ENCODE results near the gene LAMB4. TPM values are rescaled to one million over a fixed set of nuclear protein-coding genes. Genes with fewer than 3 reads are reported as not detected.

Gene LAMB4, protein sequence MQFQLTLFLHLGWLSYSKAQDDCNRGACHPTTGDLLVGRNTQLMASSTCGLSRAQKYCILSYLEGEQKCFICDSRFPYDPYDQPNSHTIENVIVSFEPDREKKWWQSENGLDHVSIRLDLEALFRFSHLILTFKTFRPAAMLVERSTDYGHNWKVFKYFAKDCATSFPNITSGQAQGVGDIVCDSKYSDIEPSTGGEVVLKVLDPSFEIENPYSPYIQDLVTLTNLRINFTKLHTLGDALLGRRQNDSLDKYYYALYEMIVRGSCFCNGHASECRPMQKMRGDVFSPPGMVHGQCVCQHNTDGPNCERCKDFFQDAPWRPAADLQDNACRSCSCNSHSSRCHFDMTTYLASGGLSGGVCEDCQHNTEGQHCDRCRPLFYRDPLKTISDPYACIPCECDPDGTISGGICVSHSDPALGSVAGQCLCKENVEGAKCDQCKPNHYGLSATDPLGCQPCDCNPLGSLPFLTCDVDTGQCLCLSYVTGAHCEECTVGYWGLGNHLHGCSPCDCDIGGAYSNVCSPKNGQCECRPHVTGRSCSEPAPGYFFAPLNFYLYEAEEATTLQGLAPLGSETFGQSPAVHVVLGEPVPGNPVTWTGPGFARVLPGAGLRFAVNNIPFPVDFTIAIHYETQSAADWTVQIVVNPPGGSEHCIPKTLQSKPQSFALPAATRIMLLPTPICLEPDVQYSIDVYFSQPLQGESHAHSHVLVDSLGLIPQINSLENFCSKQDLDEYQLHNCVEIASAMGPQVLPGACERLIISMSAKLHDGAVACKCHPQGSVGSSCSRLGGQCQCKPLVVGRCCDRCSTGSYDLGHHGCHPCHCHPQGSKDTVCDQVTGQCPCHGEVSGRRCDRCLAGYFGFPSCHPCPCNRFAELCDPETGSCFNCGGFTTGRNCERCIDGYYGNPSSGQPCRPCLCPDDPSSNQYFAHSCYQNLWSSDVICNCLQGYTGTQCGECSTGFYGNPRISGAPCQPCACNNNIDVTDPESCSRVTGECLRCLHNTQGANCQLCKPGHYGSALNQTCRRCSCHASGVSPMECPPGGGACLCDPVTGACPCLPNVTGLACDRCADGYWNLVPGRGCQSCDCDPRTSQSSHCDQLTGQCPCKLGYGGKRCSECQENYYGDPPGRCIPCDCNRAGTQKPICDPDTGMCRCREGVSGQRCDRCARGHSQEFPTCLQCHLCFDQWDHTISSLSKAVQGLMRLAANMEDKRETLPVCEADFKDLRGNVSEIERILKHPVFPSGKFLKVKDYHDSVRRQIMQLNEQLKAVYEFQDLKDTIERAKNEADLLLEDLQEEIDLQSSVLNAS (N-terminal part only)
- 0.42 TPM for polyA plus RNA-seq
- long read RNA-seq, donor 1, result 0 reads
- long read RNA-seq, donor 2, result 0 reads
- long read RNA-seq, donor 3, result 0 reads
- long read RNA-seq, donor 4, result 0 reads
- long read RNA-seq, donor 5, result 0 reads
- long read RNA-seq, donor 6, result 0 reads
- long read RNA-seq, donor 7, result 0 reads
- long read RNA-seq, donor 8, result 0 reads
- long read RNA-seq, donor 9, result 0 reads
- long read RNA-seq, donor 10, result 0 reads
- long read RNA-seq, donor 11, result 0 reads

DNA sequence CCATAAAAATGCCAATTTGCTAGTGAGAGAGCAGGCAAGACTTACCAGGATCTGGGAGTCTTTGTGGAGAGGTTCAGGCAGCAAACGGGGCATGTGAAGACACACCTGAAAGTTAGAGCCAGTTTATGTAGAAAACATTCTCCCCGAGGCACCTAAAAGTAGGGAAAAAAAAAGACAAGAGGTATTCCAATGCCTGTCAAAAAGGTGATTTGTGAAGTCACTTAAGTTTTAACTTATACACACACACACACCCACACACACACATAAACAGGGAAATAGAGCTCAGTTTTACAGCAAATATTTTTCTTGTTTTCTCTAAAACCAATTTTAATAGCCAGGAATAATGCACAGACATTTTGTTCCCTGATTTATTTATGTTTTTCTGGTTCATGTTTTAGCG, at the start of gene LAMB4:
Gene LAMB4, minus strand, starts transcription at position 101 of the 400 bp plus-strand sequence. CDS start 7,197 bp downstream, outside the sequence.
- Histone ChIP-seq H3K9me3 (ENCODE audit: control insufficient read depth, low read depth, low read length) (no peaks in the 10 kb centered on the region), H3K4me1 (ENCODE audit: control insufficient read depth, insufficient read depth, low read length) (no peaks in the 10 kb centered on the region), H3K4me3 (ENCODE audit: low read length) (no peak within 1 kb of the TSS), H3K27me3 (ENCODE audit: control insufficient read depth, insufficient read depth, low read length) (no peaks in the 10 kb centered on the region), H3K36me3 (ENCODE audit: control insufficient read depth, insufficient read depth, low read length) (no peaks in the 10 kb centered on the region), H3K27ac (ENCODE audit: low read length) (no peak within 1 kb of the TSS)
- DNase-seq, result no peak
- 82% methylated on average over 3 of the region's 3 CpGs for WGBS (ENCODE audit: insufficient coverage, low lambda C conversion rate)

DNA sequence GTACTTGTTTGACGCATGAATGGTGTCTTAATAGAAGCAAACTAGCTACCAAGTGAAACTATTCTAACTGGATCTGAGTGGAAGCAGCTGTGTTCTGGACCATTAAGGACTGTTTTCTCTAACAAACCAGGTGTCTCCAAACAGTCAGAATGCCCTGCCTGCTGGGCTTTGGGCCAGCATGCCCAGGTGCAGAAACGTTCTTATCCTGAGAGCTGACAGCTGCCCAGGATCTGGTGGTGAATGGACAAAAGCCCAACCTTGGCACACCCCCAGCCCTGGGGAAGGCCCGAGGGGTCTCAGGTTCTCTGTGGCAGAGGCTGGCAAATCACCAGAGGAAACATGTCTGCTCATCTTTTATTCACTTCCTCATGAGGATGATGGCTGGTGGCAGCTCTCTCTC, 48.2 kb upstream of the LAMB4 start:
- Histone ChIP-seq H3K27me3 (ENCODE audit: control insufficient read depth, insufficient read depth, low read length) (no peaks in the 10 kb centered on the region), H3K4me3 (ENCODE audit: low read length) (no peak overlapping the region), H3K9me3 (ENCODE audit: control insufficient read depth, low read depth, low read length) (no peaks in the 10 kb centered on the region), H3K27ac (ENCODE audit: low read length) (no peak overlapping the region), H3K4me1 (ENCODE audit: control insufficient read depth, insufficient read depth, low read length) (no peaks in the 10 kb centered on the region), H3K36me3 (ENCODE audit: control insufficient read depth, insufficient read depth, low read length) (peaks cover 4% of the 10 kb centered on the region)
- 100% methylated on average over 1 of the region's 3 CpGs for WGBS (ENCODE audit: insufficient coverage, low lambda C conversion rate)
- DNase-seq, result no peak

DNA sequence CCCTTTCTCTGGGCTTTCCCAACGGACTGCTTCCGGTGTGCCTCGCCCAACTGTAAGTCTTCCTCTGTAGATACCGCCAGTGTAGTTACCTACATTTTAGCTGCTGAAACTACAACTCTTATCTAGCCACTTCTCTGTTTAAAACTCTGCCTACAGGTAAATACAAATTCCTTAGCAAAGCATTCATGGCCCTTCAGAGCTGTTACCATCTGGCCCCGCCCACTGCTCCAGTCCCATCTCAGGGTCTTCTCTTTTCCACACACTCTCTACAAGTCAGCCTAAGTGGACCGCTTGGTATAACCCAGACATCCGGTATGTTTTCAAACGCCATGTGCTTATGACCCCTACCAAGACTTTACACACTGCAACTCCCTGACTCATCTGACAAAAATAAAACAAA, 41.0 kb upstream of the LAMB4 start:
- Histone ChIP-seq H3K36me3 (ENCODE audit: control insufficient read depth, insufficient read depth, low read length) (no peaks in the 10 kb centered on the region), H3K9me3 (ENCODE audit: control insufficient read depth, low read depth, low read length) (no peaks in the 10 kb centered on the region), H3K4me3 (ENCODE audit: low read length) (no peak overlapping the region), H3K27me3 (ENCODE audit: control insufficient read depth, insufficient read depth, low read length) (no peaks in the 10 kb centered on the region), H3K27ac (ENCODE audit: low read length) (no peak overlapping the region), H3K4me1 (ENCODE audit: control insufficient read depth, insufficient read depth, low read length) (no peaks in the 10 kb centered on the region)
- WGBS (ENCODE audit: insufficient coverage, low lambda C conversion rate), result 91% methylated on average over 4 of the region's 8 CpGs
- DNase-seq, result no peak

DNA sequence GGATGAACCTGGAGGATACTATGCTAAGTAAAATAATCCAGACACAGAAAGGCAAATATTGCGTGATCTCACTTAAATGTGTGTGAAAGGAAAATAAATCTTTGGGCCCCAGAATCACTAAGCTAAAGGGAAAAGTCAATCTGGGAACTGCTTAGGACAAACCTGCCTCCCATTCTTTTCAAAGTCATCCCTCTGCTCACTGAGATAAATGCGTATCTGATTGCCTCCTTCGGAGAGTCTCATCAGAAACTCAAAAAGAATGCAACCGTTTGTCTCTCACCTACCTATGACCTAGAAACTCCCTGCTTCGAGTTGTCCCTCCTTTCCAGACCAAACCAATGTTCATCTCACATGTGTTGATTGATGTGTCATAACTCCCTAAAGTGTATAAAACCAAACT, 40.1 kb upstream of the LAMB4 start:
- Histone ChIP-seq H3K27ac (ENCODE audit: low read length) (no peak overlapping the region), H3K27me3 (ENCODE audit: control insufficient read depth, insufficient read depth, low read length) (no peaks in the 10 kb centered on the region), H3K4me1 (ENCODE audit: control insufficient read depth, insufficient read depth, low read length) (no peaks in the 10 kb centered on the region), H3K36me3 (ENCODE audit: control insufficient read depth, insufficient read depth, low read length) (no peaks in the 10 kb centered on the region), H3K4me3 (ENCODE audit: low read length) (no peak overlapping the region), H3K9me3 (ENCODE audit: control insufficient read depth, low read depth, low read length) (no peaks in the 10 kb centered on the region)
- 80% methylated on average over 2 of the region's 5 CpGs for WGBS (ENCODE audit: insufficient coverage, low lambda C conversion rate)
- DNase-seq, result no peak

DNA sequence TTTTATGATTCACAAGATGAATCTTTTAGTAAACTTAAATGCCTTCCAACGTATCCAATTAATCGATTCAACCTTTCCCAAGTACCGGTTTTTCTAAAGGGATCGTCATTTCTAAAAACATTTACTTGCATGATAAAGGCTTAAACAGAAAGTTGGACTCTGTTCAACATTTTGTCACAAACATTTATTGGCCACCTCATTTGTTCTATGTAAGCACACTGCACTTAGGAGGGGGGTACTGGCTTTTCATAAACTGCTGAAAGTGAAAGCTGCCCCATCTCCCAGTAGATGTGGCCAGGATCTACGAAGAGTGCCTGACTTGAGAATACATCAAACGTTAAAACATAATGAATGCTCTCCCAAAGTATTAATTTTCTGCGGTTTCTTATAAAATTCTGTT, 37.3 kb upstream of the LAMB4 start:
- Histone ChIP-seq H3K27ac (ENCODE audit: low read length) (no peak overlapping the region), H3K9me3 (ENCODE audit: control insufficient read depth, low read depth, low read length) (no peaks in the 10 kb centered on the region), H3K4me3 (ENCODE audit: low read length) (no peak overlapping the region), H3K36me3 (ENCODE audit: control insufficient read depth, insufficient read depth, low read length) (no peaks in the 10 kb centered on the region), H3K4me1 (ENCODE audit: control insufficient read depth, insufficient read depth, low read length) (no peaks in the 10 kb centered on the region), H3K27me3 (ENCODE audit: control insufficient read depth, insufficient read depth, low read length) (no peaks in the 10 kb centered on the region)
- DNase-seq, result no peak
- 93% methylated on average over 2 of the region's 7 CpGs for WGBS (ENCODE audit: insufficient coverage, low lambda C conversion rate)

DNA sequence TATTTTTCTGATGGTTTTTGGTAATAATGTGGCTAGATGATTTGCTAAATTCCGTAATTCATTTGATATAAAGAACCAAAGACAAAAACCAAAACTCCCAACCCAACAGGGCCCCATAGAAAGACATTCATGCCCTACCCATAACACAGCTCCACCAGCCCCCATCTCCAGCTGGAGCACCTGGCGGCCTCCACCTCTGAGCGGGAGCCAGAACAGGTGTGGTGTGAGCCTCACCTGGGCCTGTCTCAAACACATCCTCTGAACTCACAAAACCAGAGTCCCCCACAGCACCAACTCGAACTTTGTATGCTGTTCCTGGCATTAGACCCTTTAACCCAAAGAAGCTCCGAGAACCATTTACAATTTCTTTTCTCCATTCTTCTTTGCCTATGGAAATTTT, 36.5 kb upstream of the LAMB4 start:
- Histone ChIP-seq H3K4me3 (ENCODE audit: low read length) (no peak overlapping the region), H3K4me1 (ENCODE audit: control insufficient read depth, insufficient read depth, low read length) (no peaks in the 10 kb centered on the region), H3K27ac (ENCODE audit: low read length) (no peak overlapping the region), H3K36me3 (ENCODE audit: control insufficient read depth, insufficient read depth, low read length) (no peaks in the 10 kb centered on the region), H3K9me3 (ENCODE audit: control insufficient read depth, low read depth, low read length) (no peaks in the 10 kb centered on the region), H3K27me3 (ENCODE audit: control insufficient read depth, insufficient read depth, low read length) (no peaks in the 10 kb centered on the region)
- WGBS (ENCODE audit: insufficient coverage, low lambda C conversion rate), result 100% methylated on average over 1 of the region's 5 CpGs
- no peak for DNase-seq

DNA sequence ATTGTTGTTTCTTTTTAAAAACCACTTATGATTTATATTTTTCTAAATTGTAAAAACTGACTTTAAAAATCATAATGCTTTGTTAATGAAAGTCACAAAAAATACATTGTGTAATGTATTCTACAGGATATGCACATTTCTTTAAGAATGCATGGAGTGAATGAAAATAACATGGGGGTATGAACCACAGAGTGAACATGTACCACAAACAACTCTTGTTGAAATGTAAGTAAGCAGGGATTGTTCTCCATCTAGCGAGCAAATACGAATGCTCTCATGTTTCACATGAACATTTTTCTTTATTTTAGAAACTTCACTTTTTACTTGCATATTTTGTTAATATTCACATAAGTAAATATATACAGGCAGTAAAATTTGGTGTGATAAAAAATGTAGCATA, 35.6 kb upstream of the LAMB4 start:
- Histone ChIP-seq H3K9me3 (ENCODE audit: control insufficient read depth, low read depth, low read length) (no peaks in the 10 kb centered on the region), H3K27ac (ENCODE audit: low read length) (no peak overlapping the region)

DNA sequence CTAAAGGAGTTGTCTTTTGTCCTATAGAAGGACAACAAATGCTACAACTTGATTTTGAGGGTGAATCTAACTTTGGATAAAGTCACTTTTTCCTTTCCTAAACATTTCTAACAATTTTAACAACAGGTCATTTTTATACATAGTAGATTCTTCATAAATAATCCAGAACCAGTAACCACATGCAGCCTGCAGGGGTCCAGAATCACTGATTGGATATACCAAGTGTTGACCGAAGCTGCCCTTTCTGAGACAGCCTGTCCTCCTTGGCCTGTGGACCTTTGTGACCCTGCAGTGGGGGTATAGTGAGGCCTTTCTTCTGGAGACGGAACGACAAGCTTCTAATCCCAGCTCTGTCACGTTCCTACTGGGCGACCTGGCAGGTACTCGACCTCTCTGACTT, 34.8 kb upstream of the LAMB4 start:
- no peaks in the 10 kb centered on the region for H3K4me1 ChIP-seq (ENCODE audit: control insufficient read depth, insufficient read depth, low read length)
- no peak overlapping the region for H3K27ac ChIP-seq (ENCODE audit: low read length)
- no peak overlapping the region for H3K4me3 ChIP-seq (ENCODE audit: low read length)
- H3K36me3 ChIP-seq (ENCODE audit: control insufficient read depth, insufficient read depth, low read length), result no peaks in the 10 kb centered on the region
- no peaks in the 10 kb centered on the region for H3K27me3 ChIP-seq (ENCODE audit: control insufficient read depth, insufficient read depth, low read length)
- no peak for DNase-seq
- H3K9me3 ChIP-seq (ENCODE audit: control insufficient read depth, low read depth, low read length), result no peaks in the 10 kb centered on the region
- no CpG with 5 or more reads among the region's 6 CpGs for WGBS (ENCODE audit: insufficient coverage, low lambda C conversion rate)

More for the DNA sequence above, 35.6 kb upstream of the LAMB4 start:
- no peaks in the 10 kb centered on the region for H3K36me3 ChIP-seq (ENCODE audit: control insufficient read depth, insufficient read depth, low read length)
- 94% methylated on average over 2 of the region's 2 CpGs for WGBS (ENCODE audit: insufficient coverage, low lambda C conversion rate)
- H3K4me3 ChIP-seq (ENCODE audit: low read length), result no peak overlapping the region
- H3K27me3 ChIP-seq (ENCODE audit: control insufficient read depth, insufficient read depth, low read length), result no peaks in the 10 kb centered on the region
- DNase-seq, result no peak
- no peaks in the 10 kb centered on the region for H3K4me1 ChIP-seq (ENCODE audit: control insufficient read depth, insufficient read depth, low read length)

DNA sequence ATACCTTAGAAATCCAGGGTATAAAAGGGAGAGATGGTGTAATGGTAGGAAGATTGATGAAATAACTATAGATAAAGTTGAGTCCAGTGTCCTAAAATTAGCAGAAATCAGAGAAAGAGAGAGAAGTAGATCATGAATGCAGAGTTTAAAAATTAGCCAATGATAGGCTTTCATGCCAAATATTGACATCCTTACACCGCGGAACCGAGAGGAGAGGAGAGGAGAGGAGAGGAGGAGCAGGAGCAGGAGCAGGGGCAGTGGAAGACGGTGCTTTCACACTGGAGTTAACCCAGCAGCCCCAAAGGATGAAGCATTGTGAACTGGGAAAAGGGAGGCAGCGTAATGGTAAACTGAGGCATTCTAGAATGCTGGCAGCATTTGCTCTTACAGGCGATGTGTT, 34.2 kb upstream of the LAMB4 start:
- no peak overlapping the region for H3K4me3 ChIP-seq (ENCODE audit: low read length)
- no peaks in the 10 kb centered on the region for H3K27me3 ChIP-seq (ENCODE audit: control insufficient read depth, insufficient read depth, low read length)
- WGBS (ENCODE audit: insufficient coverage, low lambda C conversion rate), result 100% methylated on average over 1 of the region's 6 CpGs
- H3K4me1 ChIP-seq (ENCODE audit: control insufficient read depth, insufficient read depth, low read length), result no peaks in the 10 kb centered on the region
- DNase-seq, result no peak
- H3K27ac ChIP-seq (ENCODE audit: low read length), result no peak overlapping the region
- no peaks in the 10 kb centered on the region for H3K9me3 ChIP-seq (ENCODE audit: control insufficient read depth, low read depth, low read length)
- H3K36me3 ChIP-seq (ENCODE audit: control insufficient read depth, insufficient read depth, low read length), result no peaks in the 10 kb centered on the region

DNA sequence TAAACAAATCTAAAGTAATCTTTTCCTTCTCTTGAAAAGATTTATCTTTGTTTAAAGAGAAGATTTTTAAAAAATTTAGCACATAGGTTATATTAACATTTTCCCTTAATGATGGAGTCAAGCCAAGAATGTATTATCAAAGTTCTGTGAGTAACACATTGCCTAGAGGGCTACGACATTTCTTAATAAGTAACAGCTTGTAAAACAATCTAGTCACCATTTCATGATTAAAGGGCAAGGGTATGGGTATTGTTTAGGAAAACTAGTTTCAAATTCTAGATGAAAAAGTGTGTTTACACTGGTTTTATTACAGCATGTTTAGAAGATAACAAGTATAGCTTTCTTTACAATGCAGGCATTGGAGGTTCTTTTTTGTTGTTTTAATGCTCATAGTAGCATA, 28.6 kb upstream of the LAMB4 start:
- Histone ChIP-seq H3K4me3 (ENCODE audit: low read length) (no peak overlapping the region), H3K27ac (ENCODE audit: low read length) (no peak overlapping the region), H3K9me3 (ENCODE audit: control insufficient read depth, low read depth, low read length) (no peaks in the 10 kb centered on the region), H3K4me1 (ENCODE audit: control insufficient read depth, insufficient read depth, low read length) (peaks cover 5% of the 10 kb centered on the region), H3K27me3 (ENCODE audit: control insufficient read depth, insufficient read depth, low read length) (no peaks in the 10 kb centered on the region), H3K36me3 (ENCODE audit: control insufficient read depth, insufficient read depth, low read length) (no peaks in the 10 kb centered on the region)
- no CpG with 5 or more reads among the region's 1 CpG for WGBS (ENCODE audit: insufficient coverage, low lambda C conversion rate)
- peak in 1 of 2 donors; percentile 57 for DNase-seq
